Fibroblast of lung (primary cell): ENCODE measurements around the gene ZDHHC14.

ENCODE experiments used
- CTCF ChIP-seq, 2 donors: IDR thresholded peaks in 1 of 2; conservative IDR thresholded peaks in 1 of 2; 1 replicate in 1 of 2; 2 replicates in 1 of 2; pipeline ENCODE4 v1.5.1; 2011 to 2012; ENCODE audit warnings: low read length in 2 of 2, control low read depth in 1 of 2, inconsistent platforms in 1 of 2, low read depth in 1 of 2, mild to moderate bottlenecking in 1 of 2
- EZH2 ChIP-seq: IDR thresholded peaks from 2 replicates; pipeline ENCODE4 v1.5.1; 2012; ENCODE audit warnings: low read length, control low read depth, mild to moderate bottlenecking; ENCODE audit errors: missing control alignments

DNA sequence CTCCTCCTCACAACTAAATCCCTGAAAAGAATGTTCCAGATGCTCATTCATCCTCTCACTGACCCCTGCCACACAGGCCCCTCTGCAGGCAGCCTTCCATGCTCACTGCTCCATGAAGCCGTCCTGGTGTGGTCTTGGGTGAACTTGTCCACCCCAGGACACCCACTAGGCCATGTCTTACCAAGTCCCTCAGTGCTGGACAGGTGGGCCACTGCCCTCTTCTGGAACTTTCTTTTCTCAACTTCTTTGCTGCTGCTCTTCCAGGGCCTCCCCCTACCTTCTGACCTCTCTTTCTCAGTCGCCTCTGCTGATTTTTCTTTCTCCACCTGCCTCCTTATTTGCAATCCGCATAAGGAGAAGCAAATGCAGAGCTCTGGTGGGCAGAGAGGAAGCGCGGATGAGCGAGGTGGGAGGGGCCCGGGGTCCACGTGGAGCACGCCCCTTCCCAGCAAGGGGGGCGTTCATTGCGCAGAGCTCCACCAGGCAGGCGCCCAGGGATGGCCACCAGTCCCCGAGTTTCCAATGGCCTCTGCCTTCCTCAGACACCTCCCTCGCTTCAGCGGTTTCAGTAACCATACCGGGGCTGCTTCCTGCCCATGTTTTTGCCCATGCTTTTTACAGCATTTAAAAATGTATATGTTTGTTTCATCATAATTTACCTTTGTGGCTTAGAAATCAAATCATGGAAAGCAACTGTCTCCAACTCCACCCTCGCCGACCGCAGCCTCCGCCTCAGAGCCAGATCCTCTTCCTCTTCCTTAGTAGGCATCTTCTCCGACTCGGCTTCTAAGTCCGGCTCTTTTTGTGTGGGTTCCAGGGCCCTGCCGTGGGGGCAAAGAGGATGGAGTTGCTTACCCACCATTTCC lies 129.6 kb downstream of the ZDHHC14 start:
- no peak for TF ChIP-seq CTCF (conservative IDR thresholded peaks at IDR 0.05 in 1 of 2, IDR thresholded peaks at IDR 0.05 in 1 of 2; ENCODE audit: low read depth in 1 of 2, low read length in 2 of 2)
- TF ChIP-seq EZH2, result no peak
